ENCODE results near the gene ABI2.
"Not testable (repeated sequence)": the region's sequence is repeated elsewhere in the genome, so short reads cannot be mapped to it uniquely, and the experiment has no call there.

The ABI2 gene

DNA sequence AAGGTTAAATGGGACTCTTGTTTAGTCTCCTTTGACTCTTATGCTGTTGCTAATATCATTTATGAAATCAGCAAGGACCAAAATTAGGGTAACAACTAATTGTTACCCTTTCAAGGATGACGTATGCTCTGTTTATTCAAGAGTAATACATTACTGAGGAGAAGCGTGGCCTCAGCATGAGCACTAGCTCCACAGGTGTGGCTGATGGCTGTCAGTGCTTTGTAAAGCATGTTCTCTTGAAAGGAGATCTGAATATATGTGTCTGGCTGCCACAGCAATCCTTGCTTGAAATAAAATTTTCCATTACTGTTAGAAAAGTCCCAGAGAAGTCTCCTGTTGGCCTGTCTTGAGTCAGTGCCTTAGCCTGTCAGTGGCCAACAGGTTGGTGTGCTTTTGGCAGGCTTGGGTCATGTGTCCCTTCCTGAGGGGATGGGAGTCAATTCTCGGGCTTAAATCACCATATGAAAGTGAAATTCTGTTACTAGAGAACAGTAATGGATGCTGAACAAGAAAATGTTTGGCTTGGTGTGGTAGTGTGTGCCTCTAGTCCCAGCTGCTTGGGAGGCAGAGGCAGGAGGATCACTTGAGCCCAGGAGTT lies 32.7 kb downstream of the ABI2 start:
- no peak for DNase-seq

- DNase-seq = no peak
These were observed 33.3 kb downstream of the ABI2 start for GRCh38 chr2:203361495-203361894.

DNA sequence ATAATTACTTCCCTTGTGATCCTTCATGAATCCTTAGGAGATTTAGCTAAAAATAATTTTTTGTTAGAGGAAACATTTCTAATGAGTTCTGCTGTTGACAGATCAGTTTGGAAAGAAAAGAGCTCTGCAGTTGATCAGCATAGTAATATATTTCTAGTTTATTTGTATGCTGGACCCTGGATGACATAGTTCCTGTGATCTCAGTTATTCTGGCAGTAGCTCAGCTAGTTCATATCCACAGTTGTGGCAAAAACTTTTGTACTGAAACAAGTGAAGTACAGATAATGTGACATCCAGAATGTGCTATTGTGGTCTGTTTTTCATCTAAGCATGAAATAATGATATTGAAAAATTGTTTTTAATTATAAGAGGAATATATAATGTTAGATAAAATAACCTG lies 33.7 kb downstream of the ABI2 start:
- no peak for DNase-seq

- DNase-seq = no peak
These were observed 38.7 kb downstream of the ABI2 start for GRCh38 chr2:203366639-203367466.

GRCh38 chr2:203372706-203373105 lies 44.5 kb downstream of the ABI2 start:
- DNase-seq = not testable (repeated sequence)

DNA sequence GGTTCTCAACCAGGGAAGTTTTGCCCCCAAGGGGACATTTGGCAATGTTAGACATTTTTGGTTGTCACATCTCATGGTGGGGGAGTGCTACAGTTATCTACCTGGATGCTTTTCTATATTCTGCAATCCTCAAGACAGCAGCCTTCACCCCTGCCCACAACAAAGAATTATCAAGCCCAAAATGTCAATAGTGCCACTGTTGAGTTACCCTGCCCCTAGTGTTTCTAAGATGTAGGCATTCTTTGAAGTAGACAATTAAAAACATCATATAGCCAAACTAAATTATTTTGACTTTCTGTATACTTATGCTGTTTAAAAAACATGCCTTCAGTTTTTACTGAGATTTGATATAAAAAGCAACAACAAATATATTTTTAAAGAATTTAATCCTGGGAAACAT lies 48.0 kb downstream of the ABI2 start:
- no peak for DNase-seq

- DNase-seq = no peak
These were observed 51.0 kb downstream of the ABI2 start for GRCh38 chr2:203379156-203379555.

GRCh38 chr2:203383038-203383437 lies 54.8 kb downstream of the ABI2 start:
- DNase-seq = no peak

DNA sequence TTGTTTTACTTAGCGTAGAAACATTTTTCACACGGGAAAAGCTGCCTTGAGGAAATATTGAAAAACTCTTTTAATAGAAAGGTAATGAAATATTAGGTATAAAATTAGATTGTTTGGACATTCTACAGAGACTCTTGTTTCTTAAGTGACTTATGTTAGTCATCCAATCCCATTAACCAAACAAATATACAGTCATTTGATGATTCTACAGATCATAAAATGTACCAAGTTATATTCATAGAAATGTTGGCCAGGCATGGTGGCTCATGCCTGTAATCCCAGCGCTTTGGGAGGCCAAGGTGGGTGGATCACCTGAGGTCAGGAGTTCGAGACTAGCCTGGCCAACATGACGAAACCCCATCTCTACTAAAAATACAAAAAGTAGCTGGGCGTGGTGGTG lies 60.0 kb downstream of the ABI2 start:
- DNase-seq = not testable (repeated sequence)

- DNase-seq = no peak
These were observed 66.5 kb downstream of the ABI2 start for GRCh38 chr2:203394519-203395227.

- no peak for DNase-seq
These were observed 67.7 kb downstream of the ABI2 start for GRCh38 chr2:203395858-203396257.

GRCh38 chr2:203396667-203397066 lies 68.5 kb downstream of the ABI2 start:
- no peak for DNase-seq

- DNase-seq = no peak
These were observed 70.8 kb downstream of the ABI2 start for GRCh38 chr2:203399031-203399430.

DNA sequence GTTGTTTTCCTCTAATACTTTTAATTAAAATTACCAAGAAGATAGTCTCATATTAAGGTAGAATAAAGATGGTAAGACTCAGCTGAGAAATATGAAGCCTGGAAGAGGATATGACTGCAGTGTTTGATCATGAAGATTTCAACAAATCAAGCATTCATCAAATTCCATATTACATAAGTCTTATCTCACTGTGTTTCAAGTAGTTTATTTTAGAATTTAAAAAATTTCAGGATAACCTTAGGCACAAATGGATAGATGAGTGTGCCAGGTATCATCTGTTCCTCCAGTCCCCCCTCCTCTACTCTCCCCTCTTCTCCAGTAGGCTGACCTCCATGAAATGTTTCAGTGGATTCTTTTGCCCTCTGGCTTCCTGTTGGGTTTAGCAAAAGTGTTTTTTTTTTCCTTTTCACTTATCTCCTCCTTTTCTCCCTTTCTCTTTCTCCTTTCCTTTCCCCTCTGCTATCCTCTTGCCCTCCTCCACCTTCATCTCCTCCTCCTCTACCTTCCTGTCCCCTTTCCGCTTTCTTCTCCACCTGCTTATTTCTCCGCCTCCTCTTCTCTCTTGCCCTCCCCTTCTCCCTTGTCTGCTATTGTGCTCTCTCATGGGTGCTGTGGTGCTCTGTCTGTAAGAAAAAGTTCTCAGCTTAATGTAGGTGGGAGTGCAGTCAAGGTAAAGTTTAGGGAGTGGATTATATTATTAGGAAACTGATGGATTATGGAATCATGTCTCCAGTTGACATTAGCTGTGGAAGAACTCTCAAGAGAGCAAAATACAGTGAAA lies 72.8 kb downstream of the ABI2 start:
- DNase-seq = no peak

- no peak for DNase-seq
These were observed 76.8 kb downstream of the ABI2 start for GRCh38 chr2:203404996-203405395.

DNA sequence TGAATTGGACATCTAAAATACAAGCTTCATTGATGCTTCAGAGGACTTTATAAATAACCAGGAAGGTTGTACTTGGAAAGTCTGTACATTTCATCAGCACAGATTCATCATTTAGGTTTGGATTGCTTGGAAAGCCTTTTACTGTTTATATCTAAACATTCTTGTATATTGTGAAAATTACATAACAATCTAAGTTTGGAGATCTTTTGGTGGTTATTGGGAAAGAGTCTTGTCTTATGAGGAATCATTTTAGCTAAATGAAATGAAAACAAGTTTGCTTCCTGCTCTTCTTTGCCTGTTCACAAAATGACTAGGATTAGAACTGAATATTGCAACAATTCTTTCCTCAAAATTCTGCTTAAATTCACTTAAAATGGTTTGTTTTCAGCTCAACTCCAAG lies 79.3 kb downstream of the ABI2 start:
- DNase-seq = no peak

DNA sequence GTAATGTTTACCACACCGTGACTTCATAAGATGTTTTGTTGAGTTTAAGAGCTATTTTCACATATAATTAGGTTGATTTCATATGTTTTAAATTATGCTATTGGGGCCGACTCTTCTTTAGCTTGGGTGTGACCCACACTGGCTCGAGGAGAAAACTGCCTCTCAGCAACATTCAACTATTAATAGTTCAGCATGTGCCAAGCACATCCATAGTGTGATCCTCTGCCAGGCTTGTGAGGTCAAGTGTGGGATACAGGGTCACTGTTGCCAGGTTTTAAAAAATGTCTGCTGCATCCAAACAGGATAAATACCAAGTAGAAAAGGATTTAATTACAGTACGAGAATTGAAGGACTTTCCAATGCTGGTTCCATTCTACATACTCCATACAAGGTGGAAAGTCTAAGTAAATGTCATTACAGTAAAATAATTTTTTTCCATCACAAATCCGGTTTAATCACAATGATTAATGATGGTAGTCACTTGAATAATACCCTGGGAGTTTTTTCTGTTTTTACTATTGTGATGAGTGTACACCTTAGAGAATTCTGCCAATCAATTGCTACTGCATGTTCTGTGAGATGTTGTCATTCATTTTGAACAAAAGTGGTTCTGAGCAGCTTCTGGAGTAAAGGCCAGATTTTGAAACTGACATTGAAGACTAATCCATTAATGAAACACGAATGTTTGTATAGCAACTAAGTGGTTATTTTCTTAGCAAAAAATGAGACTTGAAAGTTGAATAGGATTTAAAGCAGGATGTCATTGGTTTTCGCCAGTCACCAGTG lies 84.5 kb downstream of the ABI2 start:
- DNase-seq = no peak

DNA sequence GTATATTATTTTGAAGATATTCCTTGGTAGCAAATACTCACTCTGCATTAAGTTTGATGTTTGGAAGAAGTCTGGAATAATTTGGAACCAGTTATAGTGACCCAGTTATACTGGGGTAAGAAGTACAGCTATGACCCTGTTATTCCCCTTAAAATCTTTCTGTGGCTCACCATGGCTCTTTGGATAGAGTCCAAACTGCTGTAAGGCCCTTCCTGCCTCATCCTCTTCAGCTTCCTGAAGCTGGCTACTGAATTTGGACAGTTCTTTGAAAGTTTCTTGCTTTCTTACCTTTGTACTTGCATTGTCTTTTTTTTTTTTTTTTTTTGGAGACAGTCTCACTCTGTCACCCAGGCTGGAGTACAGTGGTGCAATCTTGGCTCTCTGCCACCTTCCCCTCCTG lies 85.6 kb downstream of the ABI2 start:
- no peak for DNase-seq

DNA sequence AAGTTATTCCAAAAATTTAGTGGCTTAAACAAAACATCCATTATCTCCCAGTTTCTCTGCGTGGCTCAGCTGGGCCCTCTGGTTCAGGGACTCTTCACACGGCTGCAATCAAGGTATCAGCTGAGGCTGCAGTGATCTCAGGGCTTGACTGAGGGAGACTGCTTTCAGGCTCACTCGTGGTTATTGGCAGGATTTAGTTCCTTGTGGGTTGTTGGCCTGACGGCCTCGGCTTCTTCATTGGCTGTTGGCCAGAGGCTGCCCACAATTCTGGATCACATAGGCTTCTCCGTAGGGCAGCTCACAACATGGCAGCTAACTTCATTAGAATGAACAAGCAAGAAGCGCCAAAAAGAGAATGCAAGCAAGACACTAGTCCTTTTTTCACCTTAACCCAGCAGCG lies 90.1 kb downstream of the ABI2 start:
- no peak for DNase-seq

- DNase-seq = peak; percentile 8
These were observed 98.9 kb downstream of the ABI2 start for GRCh38 chr2:203427061-203427460.

- DNase-seq = not testable (repeated sequence)
These were observed 101.4 kb downstream of the ABI2 start for GRCh38 chr2:203429643-203430042.
